Osteoblast (primary cell): Measurements from ENCODE around the gene DLL3. TPM values are rescaled to one million over a fixed set of nuclear protein-coding genes. Genes with fewer than 3 reads are reported as not detected.

ENCODE experiments used
- DNase-seq: peaks from one replicate; pipeline ENCODE4 v3.0.0; 2011; ENCODE audit warnings: low spot score, mixed read lengths; ENCODE audit not compliant: insufficient read length; ENCODE audit errors: missing footprints
- H2AFZ ChIP-seq: 2 replicates; pipeline ENCODE4 v1.6.0; 2011; ENCODE audit warnings: mild to moderate bottlenecking, low read length
- H3K27ac ChIP-seq: 2 replicates; pipeline ENCODE4 v1.5.1; 2011; ENCODE audit warnings: mild to moderate bottlenecking, low read depth, low read length, moderate library complexity
- H3K27me3 ChIP-seq: 2 replicates; pipeline ENCODE4 v1.6.0; 2012; ENCODE audit warnings: mild to moderate bottlenecking, control low read depth, inconsistent platforms, low read length, moderate library complexity; ENCODE audit not compliant: insufficient read depth
- H3K36me3 ChIP-seq: 2 replicates; pipeline ENCODE4 v1.5.1; 2011; ENCODE audit warnings: mild to moderate bottlenecking, low read length, control low read depth, moderate library complexity; ENCODE audit not compliant: insufficient read depth
- H3K4me1 ChIP-seq: 2 replicates; pipeline ENCODE4 v1.5.1; 2011; ENCODE audit warnings: mild to moderate bottlenecking, low read length, control low read depth, moderate library complexity; ENCODE audit not compliant: insufficient read depth
- H3K4me2 ChIP-seq: 2 replicates; pipeline ENCODE4 v1.6.0; 2011; ENCODE audit warnings: mild to moderate bottlenecking, low read length; ENCODE audit not compliant: insufficient read depth
- H3K4me3 ChIP-seq: fragments of 200-600 bp; sonication (generic); 3 replicates; pipeline ENCODE4 v1.5.1; 2012; ENCODE audit warnings: mild to moderate bottlenecking, low read length, inconsistent platforms; ENCODE audit not compliant: insufficient read depth
- H3K79me2 ChIP-seq: 2 replicates; pipeline ENCODE4 v1.6.0; 2012; ENCODE audit warnings: mild to moderate bottlenecking, low read length, control low read depth, inconsistent platforms; ENCODE audit not compliant: insufficient read depth
- H3K9me3 ChIP-seq: 2 replicates; pipeline ENCODE4 v1.5.1; 2011; ENCODE audit warnings: low read depth, low read length, control low read depth
- H4K20me1 ChIP-seq: 2 replicates; pipeline ENCODE4 v1.6.0; 2012; ENCODE audit warnings: mild to moderate bottlenecking, low read length, control low read depth; ENCODE audit not compliant: insufficient read depth
- total RNA-seq: library from RNA; depleted of rRNA; stranded (reverse); fragments of >200 nt; gene quantifications from 2 replicates; pipeline ENCODE4 v1.2.3, GENCODE V29; 2012
- TF ChIP-seq, protein P1 (sequence below): IDR thresholded peaks from 2 replicates; pipeline ENCODE4 v1.5.1; 2011; ENCODE audit warnings: mild to moderate bottlenecking, low read depth, low read length, moderate library complexity; ENCODE audit errors: extremely low read depth

Gene DLL3
- total RNA-seq, 1 donor = under 0.01 TPM

DNA sequence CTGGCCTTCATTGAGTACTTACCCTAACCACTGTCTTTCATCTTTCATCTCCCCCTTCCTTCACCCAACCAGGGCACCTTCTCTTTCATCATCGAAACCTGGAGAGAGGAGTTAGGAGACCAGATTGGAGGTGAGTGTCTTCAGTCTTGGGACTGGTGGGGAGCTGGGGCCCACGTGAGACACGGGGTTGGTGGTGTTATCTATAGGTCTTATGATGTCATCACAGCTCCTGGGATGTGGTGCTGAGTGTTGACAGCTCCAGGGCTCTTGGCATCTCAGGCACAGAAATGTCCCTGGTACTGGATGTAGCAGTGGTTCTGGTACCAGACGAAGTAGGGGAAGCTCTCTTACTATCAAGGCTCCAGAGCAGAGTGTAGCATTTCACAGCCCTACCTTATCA is 1.8 kb downstream of the DLL3 start:
- peaks cover 61% of the 10 kb centered on the region for H3K27me3 ChIP-seq
- H3K9me3 ChIP-seq = no peaks in the 10 kb centered on the region
- TF ChIP-seq, protein P1, sequence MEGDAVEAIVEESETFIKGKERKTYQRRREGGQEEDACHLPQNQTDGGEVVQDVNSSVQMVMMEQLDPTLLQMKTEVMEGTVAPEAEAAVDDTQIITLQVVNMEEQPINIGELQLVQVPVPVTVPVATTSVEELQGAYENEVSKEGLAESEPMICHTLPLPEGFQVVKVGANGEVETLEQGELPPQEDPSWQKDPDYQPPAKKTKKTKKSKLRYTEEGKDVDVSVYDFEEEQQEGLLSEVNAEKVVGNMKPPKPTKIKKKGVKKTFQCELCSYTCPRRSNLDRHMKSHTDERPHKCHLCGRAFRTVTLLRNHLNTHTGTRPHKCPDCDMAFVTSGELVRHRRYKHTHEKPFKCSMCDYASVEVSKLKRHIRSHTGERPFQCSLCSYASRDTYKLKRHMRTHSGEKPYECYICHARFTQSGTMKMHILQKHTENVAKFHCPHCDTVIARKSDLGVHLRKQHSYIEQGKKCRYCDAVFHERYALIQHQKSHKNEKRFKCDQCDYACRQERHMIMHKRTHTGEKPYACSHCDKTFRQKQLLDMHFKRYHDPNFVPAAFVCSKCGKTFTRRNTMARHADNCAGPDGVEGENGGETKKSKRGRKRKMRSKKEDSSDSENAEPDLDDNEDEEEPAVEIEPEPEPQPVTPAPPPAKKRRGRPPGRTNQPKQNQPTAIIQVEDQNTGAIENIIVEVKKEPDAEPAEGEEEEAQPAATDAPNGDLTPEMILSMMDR = no peak
- peak; percentile 35 for DNase-seq
- no peaks in the 10 kb centered on the region for H4K20me1 ChIP-seq
- no peaks in the 10 kb centered on the region for H3K79me2 ChIP-seq
- H2AFZ ChIP-seq = no peak overlapping the region
- no peak overlapping the region for H3K4me2 ChIP-seq
- H3K27ac ChIP-seq = no peak overlapping the region
- no peaks in the 10 kb centered on the region for H3K36me3 ChIP-seq
- H3K4me3 ChIP-seq = no peak overlapping the region
- H3K4me1 ChIP-seq = peaks cover 5% of the 10 kb centered on the region

DNA sequence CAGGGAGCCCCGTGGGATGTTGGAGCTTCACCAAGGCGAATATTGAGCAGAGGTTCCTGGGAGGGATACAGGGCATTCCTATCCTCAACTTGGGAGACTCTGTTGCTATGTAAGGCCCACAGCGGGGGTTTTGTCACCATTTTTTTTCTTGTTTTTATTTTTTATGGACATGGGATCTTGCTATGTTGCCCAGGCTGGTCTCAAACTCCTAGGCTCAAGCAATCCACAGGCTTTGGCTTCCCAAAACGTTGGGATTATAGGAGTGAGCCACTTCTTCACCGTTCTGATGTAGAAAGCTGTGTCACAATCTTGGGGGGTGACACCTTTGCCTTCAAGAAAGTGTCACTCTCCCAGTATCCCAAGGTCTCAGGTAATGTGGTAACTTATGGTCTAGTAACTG is 2.6 kb downstream of the DLL3 start:
- H4K20me1 ChIP-seq = no peaks in the 10 kb centered on the region
- H2AFZ ChIP-seq = no peak overlapping the region
- no peaks in the 10 kb centered on the region for H3K9me3 ChIP-seq
- no peaks in the 10 kb centered on the region for H3K36me3 ChIP-seq
- H3K27me3 ChIP-seq = peaks cover 60% of the 10 kb centered on the region
- H3K27ac ChIP-seq = no peak overlapping the region
- TF ChIP-seq, protein P1 = no peak
- peaks cover 5% of the 10 kb centered on the region for H3K4me1 ChIP-seq
- H3K4me3 ChIP-seq = no peak overlapping the region
- DNase-seq = no peak
- no peaks in the 10 kb centered on the region for H3K79me2 ChIP-seq
- H3K4me2 ChIP-seq = no peak overlapping the region

DNA sequence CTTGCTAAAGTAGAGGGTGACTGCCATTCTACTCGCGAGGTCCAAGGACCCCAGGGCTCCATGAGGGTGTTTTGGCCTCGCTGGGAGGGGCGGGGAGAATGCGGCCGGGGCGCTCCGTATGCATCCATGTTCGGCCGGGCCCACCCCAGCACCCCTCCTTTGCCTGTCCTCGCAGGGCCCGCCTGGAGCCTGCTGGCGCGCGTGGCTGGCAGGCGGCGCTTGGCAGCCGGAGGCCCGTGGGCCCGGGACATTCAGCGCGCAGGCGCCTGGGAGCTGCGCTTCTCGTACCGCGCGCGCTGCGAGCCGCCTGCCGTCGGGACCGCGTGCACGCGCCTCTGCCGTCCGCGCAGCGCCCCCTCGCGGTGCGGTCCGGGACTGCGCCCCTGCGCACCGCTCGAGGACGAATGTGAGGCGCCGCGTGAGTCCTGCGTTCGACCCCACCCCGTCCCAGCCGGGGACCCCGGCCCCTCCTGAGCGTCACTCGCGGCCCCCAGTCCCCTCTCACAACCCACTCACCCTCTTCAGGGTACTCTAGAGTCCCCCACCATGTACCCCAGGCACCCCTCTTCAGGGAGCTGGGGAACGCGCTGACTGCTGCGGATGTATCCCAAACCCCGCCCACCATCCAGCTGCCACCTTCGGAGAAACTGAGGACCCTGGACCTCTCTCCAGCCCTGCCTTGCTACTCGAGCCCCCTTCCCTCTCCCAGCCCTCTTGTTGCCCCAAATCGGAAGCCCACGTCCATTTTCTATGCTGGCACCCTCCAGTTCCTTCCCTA is 4.1 kb downstream of the DLL3 start:
- Histone ChIP-seq H3K9me3 (no peaks in the 10 kb centered on the region), H3K4me1 (peaks cover 5% of the 10 kb centered on the region), H4K20me1 (no peaks in the 10 kb centered on the region), H3K4me3 (no peak overlapping the region), H3K4me2 (no peak overlapping the region), H3K27me3 (peaks cover 60% of the 10 kb centered on the region), H2AFZ (no peak overlapping the region), H3K36me3 (no peaks in the 10 kb centered on the region), H3K27ac (no peak overlapping the region), H3K79me2 (no peaks in the 10 kb centered on the region)
- TF ChIP-seq, protein P1 = peak; percentile 46
- DNase-seq = peak; percentile 98

DNA sequence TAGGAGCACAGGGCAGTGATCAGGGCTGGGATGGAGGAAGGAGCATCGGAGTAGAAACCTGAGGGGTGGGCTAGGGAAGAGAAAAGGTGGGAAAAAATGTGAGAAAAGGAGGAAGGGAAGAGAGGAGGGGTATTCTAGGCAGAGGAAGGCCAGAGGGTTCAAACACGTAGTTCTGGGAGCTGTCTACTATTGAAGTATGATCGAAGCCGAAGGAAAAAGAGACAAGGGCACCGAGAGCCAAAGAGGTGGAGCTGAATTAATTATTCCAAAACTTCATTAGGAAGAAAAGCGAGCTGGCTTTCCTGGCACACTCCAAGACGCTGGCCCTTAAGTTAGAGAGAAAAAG is 7.8 kb downstream of the DLL3 start:
- DNase-seq = no peak
- TF ChIP-seq, protein P1 = no peak
- Histone ChIP-seq H3K9me3 (no peaks in the 10 kb centered on the region), H3K4me3 (peak overlapping the region; percentile 63), H3K4me1 (no peaks in the 10 kb centered on the region), H3K4me2 (peak overlapping the region; percentile 42), H3K79me2 (no peaks in the 10 kb centered on the region), H3K36me3 (no peaks in the 10 kb centered on the region), H2AFZ (no peak overlapping the region), H4K20me1 (no peaks in the 10 kb centered on the region), H3K27me3 (peaks cover 42% of the 10 kb centered on the region), H3K27ac (no peak overlapping the region)
